Small intestine (tissue), 7 donors: ENCODE results near the gene MUCL3. TPM values are rescaled to one million over a fixed set of nuclear protein-coding genes. Genes with fewer than 3 reads are reported as not detected.

Experiments
- DNase-seq, 2 donors: peaks; one replicate each; pipeline versions ENCODE4 v3.0.0 to v3.0.0-alpha.2; 2013
- FAIRE-seq: peaks from 2 replicates; lab custom pipeline; 2012; peaks lifted over from hg19 to GRCh38; lab: Jason Lieb, UNC
- H3K27ac ChIP-seq, 3 donors: one replicate each; pipeline ENCODE4 v1.5.1; 2013; ENCODE audit warnings: low read length in 2 of 3, mild to moderate bottlenecking in 2 of 3, control low read depth in 1 of 3, inconsistent platforms in 1 of 3, low read depth in 1 of 3, moderate library complexity in 1 of 3
- H3K27me3 ChIP-seq, 3 donors: one replicate each; pipeline ENCODE4 v1.6.1; 2013; ENCODE audit warnings: low read length in 3 of 3, inconsistent platforms in 1 of 3; ENCODE audit not compliant: control insufficient read depth in 3 of 3, insufficient read depth in 3 of 3
- H3K36me3 ChIP-seq, 3 donors: one replicate each; pipeline ENCODE4 v1.6.1; 2013; ENCODE audit warnings: low read length in 3 of 3, inconsistent platforms in 1 of 3, low read depth in 1 of 3, mild to moderate bottlenecking in 1 of 3, moderate library complexity in 1 of 3; ENCODE audit not compliant: control insufficient read depth in 3 of 3, insufficient read depth in 2 of 3
- H3K4me1 ChIP-seq, 3 donors: one replicate each; pipeline ENCODE4 v1.6.1; 2013; ENCODE audit warnings: low read length in 2 of 3, inconsistent platforms in 1 of 3, low read depth in 1 of 3, mild to moderate bottlenecking in 1 of 3, moderate library complexity in 1 of 3; ENCODE audit not compliant: control insufficient read depth in 3 of 3, insufficient read depth in 2 of 3
- H3K4me3 ChIP-seq, 3 donors: one replicate each; pipeline ENCODE4 v1.5.1; 2013; ENCODE audit warnings: low read length in 3 of 3, control low read depth in 1 of 3, inconsistent platforms in 1 of 3, low read depth in 1 of 3, mild to moderate bottlenecking in 1 of 3, moderate library complexity in 1 of 3
- H3K9me3 ChIP-seq, 2 donors: one replicate each; pipeline ENCODE4 v1.6.1; 2013; ENCODE audit warnings: low read depth in 1 of 2, low read length in 1 of 2; ENCODE audit not compliant: control insufficient read depth in 2 of 2, insufficient read depth in 1 of 2
- WGBS, 3 donors: extraction: QIAGEN DNeasy Blood & Tissue Kit; methylation state at CpG; one replicate each; pipeline ENCODE4 v1.1.7; 2013; 5-methylcytosine and 5-hydroxymethylcytosine counted together
- polyA plus RNA-seq, 4 donors: library from polyadenylated mRNA; stranded (reverse) in 3 of 4; unstranded in 1 of 4; fragments of 200-250 nt in 3 of 4; fragments of 120-200 nt in 1 of 4; gene quantifications; one replicate each; pipeline versions ENCODE4 v1.2.1 to v1.2.3, GENCODE V29; 2013
- donor health status: healthy with polysubstance abuse.
- donor health status: control.
- donor health status: control.
- donor health status: Bipolar disorder and iron deficiency.
- donor health status: healthy.

The MUCL3 gene
- polyA plus RNA-seq, 4 donors, result 0.01 to 1.1 (median 0.57) TPM

GRCh38 chr6:30938730-30939129, 2.0 kb upstream of the MUCL3 start:
- FAIRE-seq, result no peak
- DNase-seq, result no peak
- peaks cover 0 to 33% (median 6%) of the 10 kb centered on the region in 3 donors for H3K4me1 ChIP-seq
- H3K9me3 ChIP-seq, result no peaks in the 10 kb centered on the region
- no peaks in the 10 kb centered on the region for H3K36me3 ChIP-seq
- H3K27ac ChIP-seq, result no peak overlapping the region
- WGBS, 3 donors, result 70 to 81% (median 71%) methylated on average over 4 of the region's 4 CpGs
- peaks cover 0 to 5% (median 2%) of the 10 kb centered on the region in 3 donors for H3K27me3 ChIP-seq
- H3K4me3 ChIP-seq, result no peak overlapping the region

- 48 to 62% (median 61%) methylated on average over 3 of the region's 3 CpGs for WGBS, 3 donors
- no peaks in the 10 kb centered on the region for H3K36me3 ChIP-seq
- H3K4me3 ChIP-seq, result no peak overlapping the region
- FAIRE-seq, result no peak
- peak in 1 of 2 donors; percentile 33 for DNase-seq
- peak overlapping the region in 1 of 3 donors; percentile 38 for H3K27ac ChIP-seq
- peaks cover 0 to 27% (median 6%) of the 10 kb centered on the region in 3 donors for H3K4me1 ChIP-seq
- no peaks in the 10 kb centered on the region for H3K9me3 ChIP-seq
- peaks cover 0 to 5% (median 2%) of the 10 kb centered on the region in 3 donors for H3K27me3 ChIP-seq
Measured at GRCh38 chr6:30939473-30939872, 1.3 kb upstream of the MUCL3 start.

DNA sequence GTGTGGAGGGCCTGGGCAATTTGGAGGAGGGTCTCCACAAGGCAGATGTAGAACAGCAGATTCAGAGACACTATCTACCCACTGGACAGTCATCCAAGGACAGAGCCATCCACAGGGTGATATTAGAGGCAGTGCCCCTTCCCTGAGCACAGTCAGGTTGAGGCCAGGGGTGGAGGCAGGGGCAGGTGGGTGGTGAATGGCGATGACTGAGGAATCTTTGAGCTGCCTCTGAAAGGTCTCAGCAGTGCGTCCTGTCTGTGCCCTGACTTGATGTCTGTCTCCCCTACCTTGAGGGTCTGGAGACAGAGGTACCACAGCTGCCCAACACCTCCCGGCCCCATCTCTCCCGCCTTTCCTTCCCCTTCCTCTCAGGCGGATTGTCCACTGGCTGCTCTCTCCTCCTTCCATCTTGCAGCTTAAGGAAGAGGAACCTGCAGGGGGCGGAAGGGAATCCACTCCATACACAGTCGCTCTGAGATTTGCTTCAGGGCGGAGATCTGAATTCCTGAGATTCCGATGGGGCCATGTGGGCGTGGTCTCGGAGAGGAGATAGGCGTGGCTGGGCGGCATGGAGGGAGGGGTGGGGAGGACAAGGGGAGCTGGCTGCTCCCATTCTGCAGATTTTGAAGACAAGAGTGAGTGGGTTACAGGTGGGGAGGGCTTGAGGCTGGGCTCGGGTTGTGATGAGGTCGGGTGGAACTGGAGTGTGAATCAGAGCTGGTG, 1.7 kb downstream of the MUCL3 start:
- peaks cover 0 to 17% (median 6%) of the 10 kb centered on the region in 3 donors for H3K4me1 ChIP-seq
- DNase-seq, result peak; percentile 86 to 88
- no peak for FAIRE-seq
- H3K9me3 ChIP-seq, result no peaks in the 10 kb centered on the region
- no peaks in the 10 kb centered on the region for H3K36me3 ChIP-seq
- no peak overlapping the region for H3K27ac ChIP-seq
- WGBS, 3 donors, result 7 to 15% (median 13%) methylated on average over 15 of the region's 15 CpGs
- H3K4me3 ChIP-seq, result no peak overlapping the region
- peaks cover 0 to 9% (median 5%) of the 10 kb centered on the region in 3 donors for H3K27me3 ChIP-seq

DNA sequence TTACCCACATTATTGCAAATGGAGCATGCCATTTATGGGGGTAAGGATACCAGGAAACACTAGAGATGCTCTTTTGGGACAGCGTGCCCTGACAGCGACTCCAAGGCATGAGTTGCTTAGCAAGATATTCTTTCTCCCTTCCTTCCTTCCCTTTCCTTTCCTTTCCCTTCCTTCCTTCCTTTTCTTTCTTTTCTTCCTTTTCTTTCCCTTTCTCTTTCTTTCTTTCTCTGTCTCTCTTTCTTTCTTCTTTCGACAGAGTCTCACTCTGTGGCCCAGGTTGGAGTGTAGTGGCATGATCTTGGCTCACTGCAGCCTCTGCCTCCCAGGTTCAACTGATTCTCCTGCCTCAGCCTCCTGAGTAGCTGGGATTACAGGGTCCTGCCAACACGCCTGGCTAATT, 3.3 kb downstream of the MUCL3 start:
- FAIRE-seq (no peak), DNase-seq (no peak)
- Histone ChIP-seq H3K4me1 (peaks cover 0 to 23% (median 6%) of the 10 kb centered on the region in 3 donors), H3K9me3 (no peaks in the 10 kb centered on the region), H3K4me3 (no peak overlapping the region), H3K36me3 (no peaks in the 10 kb centered on the region), H3K27me3 (peaks cover 0 to 9% (median 5%) of the 10 kb centered on the region in 3 donors), H3K27ac (no peak overlapping the region)
- 87 to 93% (median 88%) methylated on average over 4 of the region's 4 CpGs for WGBS, 3 donors

GRCh38 chr6:30945281-30945680, 4.5 kb downstream of the MUCL3 start:
- peaks cover 0 to 22% (median 6%) of the 10 kb centered on the region in 3 donors for H3K4me1 ChIP-seq
- H3K9me3 ChIP-seq, result no peaks in the 10 kb centered on the region
- H3K4me3 ChIP-seq, result no peak overlapping the region
- FAIRE-seq (no peak), DNase-seq (no peak)
- peaks cover 0 to 9% (median 5%) of the 10 kb centered on the region in 3 donors for H3K27me3 ChIP-seq
- 86 to 93% (median 91%) methylated on average over 5 of the region's 5 CpGs for WGBS, 3 donors
- no peaks in the 10 kb centered on the region for H3K36me3 ChIP-seq
- H3K27ac ChIP-seq, result no peak overlapping the region

DNA sequence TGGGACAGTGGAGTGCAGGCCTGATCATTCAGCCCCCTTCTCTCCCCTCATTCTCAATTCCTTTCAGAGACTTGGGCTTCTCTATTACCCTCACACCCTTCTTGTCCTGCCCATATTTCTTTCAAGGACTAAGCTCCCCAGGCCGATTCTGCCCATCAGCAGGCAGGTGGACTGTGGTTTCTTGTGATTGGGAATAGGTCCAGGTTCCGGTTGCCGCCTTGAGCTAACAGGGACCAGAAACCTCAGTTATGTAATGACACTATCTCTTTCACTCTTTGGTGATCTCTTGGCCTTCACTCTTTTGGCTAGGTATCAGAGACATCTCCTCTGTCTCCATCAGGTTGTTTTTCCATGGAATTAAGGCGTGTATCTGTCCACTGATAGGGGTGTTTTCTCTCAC, 6.5 kb downstream of the MUCL3 start:
- FAIRE-seq, result no peak
- WGBS, 3 donors, result 32 to 76% (median 50%) methylated on average over 4 of the region's 4 CpGs
- no peak for DNase-seq

GRCh38 chr6:30948811-30949210, 8.0 kb downstream of the MUCL3 start:
- Histone ChIP-seq H3K4me1 (peaks cover 0 to 8% (median 0%) of the 10 kb centered on the region in 3 donors), H3K4me3 (no peak overlapping the region), H3K9me3 (peaks cover 0 to 5% of the 10 kb centered on the region in 2 donors), H3K36me3 (no peaks in the 10 kb centered on the region), H3K27ac (no peak overlapping the region), H3K27me3 (peaks cover 0 to 24% (median 9%) of the 10 kb centered on the region in 3 donors)
- FAIRE-seq, result no peak
- peak; percentile 34 to 59 for DNase-seq
- WGBS, 3 donors, result 46 to 76% (median 58%) methylated on average over 6 of the region's 6 CpGs

More for the DNA sequence above, 6.5 kb downstream of the MUCL3 start:
- no peaks in the 10 kb centered on the region for H3K36me3 ChIP-seq
- peaks cover 0 to 5% of the 10 kb centered on the region in 2 donors for H3K9me3 ChIP-seq
- H3K4me1 ChIP-seq, result peaks cover 0 to 15% (median 0%) of the 10 kb centered on the region in 3 donors
- no peak overlapping the region for H3K27ac ChIP-seq
- peaks cover 0 to 26% (median 4%) of the 10 kb centered on the region in 3 donors for H3K27me3 ChIP-seq
- no peak overlapping the region for H3K4me3 ChIP-seq

GRCh38 chr6:30951907-30952469, 11.2 kb downstream of the MUCL3 start:
- no peak overlapping the region for H3K4me3 ChIP-seq
- no peak for DNase-seq
- H3K36me3 ChIP-seq, result no peaks in the 10 kb centered on the region
- H3K27ac ChIP-seq, result no peak overlapping the region
- H3K9me3 ChIP-seq, result peaks cover 0 to 5% of the 10 kb centered on the region in 2 donors
- H3K27me3 ChIP-seq, result peaks cover 0 to 40% (median 6%) of the 10 kb centered on the region in 3 donors
- 75 to 90% (median 76%) methylated on average over 5 of the region's 5 CpGs for WGBS, 3 donors
- no peak for FAIRE-seq
- peaks cover 0 to 20% (median 3%) of the 10 kb centered on the region in 3 donors for H3K4me1 ChIP-seq
